ENCODE results near the gene GRPR. TPM values are rescaled to one million over a fixed set of nuclear protein-coding genes. Genes with fewer than 3 reads are reported as not detected.

Gene GRPR
- polyA plus RNA-seq, 1 of the 3 experiments (the other 2 are of a cell fraction) = 1.2 TPM

DNA sequence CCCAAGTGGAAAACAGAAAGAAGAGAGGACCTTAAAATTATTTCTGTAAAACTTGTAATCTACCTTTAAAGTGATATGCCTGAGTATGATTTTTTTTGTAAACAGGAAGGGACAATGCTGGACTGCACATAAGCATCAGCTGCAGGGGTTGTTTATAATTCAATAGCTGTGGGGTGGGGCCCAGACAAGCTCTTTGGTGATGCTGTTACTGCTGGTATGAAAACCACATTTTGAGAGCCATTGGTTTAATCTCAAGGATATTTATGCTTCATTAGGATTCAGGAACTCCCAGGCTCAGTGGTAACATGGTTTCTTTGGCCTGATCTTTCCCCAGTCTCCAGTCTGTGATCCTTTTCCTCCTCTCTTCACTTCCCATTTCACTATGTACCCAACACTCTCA lies 34.3 kb upstream of the GRPR start:
- no peak overlapping the region for H3K27ac ChIP-seq (ENCODE audit: low read depth in 2 of 2, low read length in 1 of 2)
- no peak overlapping the region for H3K9ac ChIP-seq
- H3F3A ChIP-seq (replicated peaks; ENCODE audit: insufficient read depth) = no peaks in the 10 kb centered on the region
- H2AFZ ChIP-seq (ENCODE audit: low read depth) = no peak overlapping the region
- H3K4me1 ChIP-seq (ENCODE audit: control insufficient read depth in 1 of 2, insufficient read depth in 2 of 2, low read depth in 1 of 2, low read length in 1 of 2) = no peaks in the 10 kb centered on the region
- no peak overlapping the region for H3K4me2 ChIP-seq
- H4K20me1 ChIP-seq (ENCODE audit: insufficient read depth) = no peaks in the 10 kb centered on the region
- no peak for DNase-seq
- H3K4me3 ChIP-seq (ENCODE audit: low read depth in 2 of 2, low read length in 1 of 2) = no peak overlapping the region
- no peaks in the 10 kb centered on the region; the same call in 1 of the 2 replicates for H3K27me3 ChIP-seq (ENCODE audit: insufficient read depth)
- TF ChIP-seq ELF1 (IDR thresholded peaks at IDR 0.05) (no peak), GABPA (IDR thresholded peaks at IDR 0.05; ENCODE audit: low read depth) (no peak), POLR2AphosphoS5 (IDR thresholded peaks at IDR 0.05; ENCODE audit: low read depth, low read length) (no peak), RXRA (IDR thresholded peaks at IDR 0.05; ENCODE audit: borderline replicate concordance, low read depth) (no peak), YY1 (IDR thresholded peaks at IDR 0.05; ENCODE audit: low read depth) (no peak), RFX5 (IDR thresholded peaks at IDR 0.05; ENCODE audit: low read length) (no peak), SIN3A (IDR thresholded peaks at IDR 0.05; ENCODE audit: borderline replicate concordance, low read depth, low read length) (no peak), FOXJ3 (CRISPR knock-in tag; IDR thresholded peaks at IDR 0.05) (no peak), CHD2 (IDR thresholded peaks at IDR 0.05; ENCODE audit: low read length, partially characterized antibody) (no peak), RAD21 (IDR thresholded peaks at IDR 0.05; ENCODE audit: low read length) (no peak), SMC3 (IDR thresholded peaks at IDR 0.05; ENCODE audit: low read depth, low read length) (no peak), EP300 (IDR thresholded peaks at IDR 0.05; ENCODE audit: borderline replicate concordance in 1 of 2, low read depth in 1 of 2, low read length in 1 of 2) (no peak), MEF2A (IDR thresholded peaks at IDR 0.05; ENCODE audit: borderline replicate concordance, low read depth) (no peak), TCF12 (IDR thresholded peaks at IDR 0.05) (no peak), MXI1 (IDR thresholded peaks at IDR 0.05; ENCODE audit: low read depth, low read length) (no peak)
- TF ChIP-seq, protein P1, sequence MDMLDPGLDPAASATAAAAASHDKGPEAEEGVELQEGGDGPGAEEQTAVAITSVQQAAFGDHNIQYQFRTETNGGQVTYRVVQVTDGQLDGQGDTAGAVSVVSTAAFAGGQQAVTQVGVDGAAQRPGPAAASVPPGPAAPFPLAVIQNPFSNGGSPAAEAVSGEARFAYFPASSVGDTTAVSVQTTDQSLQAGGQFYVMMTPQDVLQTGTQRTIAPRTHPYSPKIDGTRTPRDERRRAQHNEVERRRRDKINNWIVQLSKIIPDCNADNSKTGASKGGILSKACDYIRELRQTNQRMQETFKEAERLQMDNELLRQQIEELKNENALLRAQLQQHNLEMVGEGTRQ (IDR thresholded peaks at IDR 0.05; ENCODE audit: borderline replicate concordance, low read depth, low read length) = no peak
- TF ChIP-seq, protein P2, sequence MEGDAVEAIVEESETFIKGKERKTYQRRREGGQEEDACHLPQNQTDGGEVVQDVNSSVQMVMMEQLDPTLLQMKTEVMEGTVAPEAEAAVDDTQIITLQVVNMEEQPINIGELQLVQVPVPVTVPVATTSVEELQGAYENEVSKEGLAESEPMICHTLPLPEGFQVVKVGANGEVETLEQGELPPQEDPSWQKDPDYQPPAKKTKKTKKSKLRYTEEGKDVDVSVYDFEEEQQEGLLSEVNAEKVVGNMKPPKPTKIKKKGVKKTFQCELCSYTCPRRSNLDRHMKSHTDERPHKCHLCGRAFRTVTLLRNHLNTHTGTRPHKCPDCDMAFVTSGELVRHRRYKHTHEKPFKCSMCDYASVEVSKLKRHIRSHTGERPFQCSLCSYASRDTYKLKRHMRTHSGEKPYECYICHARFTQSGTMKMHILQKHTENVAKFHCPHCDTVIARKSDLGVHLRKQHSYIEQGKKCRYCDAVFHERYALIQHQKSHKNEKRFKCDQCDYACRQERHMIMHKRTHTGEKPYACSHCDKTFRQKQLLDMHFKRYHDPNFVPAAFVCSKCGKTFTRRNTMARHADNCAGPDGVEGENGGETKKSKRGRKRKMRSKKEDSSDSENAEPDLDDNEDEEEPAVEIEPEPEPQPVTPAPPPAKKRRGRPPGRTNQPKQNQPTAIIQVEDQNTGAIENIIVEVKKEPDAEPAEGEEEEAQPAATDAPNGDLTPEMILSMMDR (IDR thresholded peaks at IDR 0.05) = no peak
- TF ChIP-seq, protein P3, sequence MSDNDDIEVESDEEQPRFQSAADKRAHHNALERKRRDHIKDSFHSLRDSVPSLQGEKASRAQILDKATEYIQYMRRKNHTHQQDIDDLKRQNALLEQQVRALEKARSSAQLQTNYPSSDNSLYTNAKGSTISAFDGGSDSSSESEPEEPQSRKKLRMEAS (IDR thresholded peaks at IDR 0.05; ENCODE audit: low read depth) = no peak
- TF ChIP-seq, protein P4, sequence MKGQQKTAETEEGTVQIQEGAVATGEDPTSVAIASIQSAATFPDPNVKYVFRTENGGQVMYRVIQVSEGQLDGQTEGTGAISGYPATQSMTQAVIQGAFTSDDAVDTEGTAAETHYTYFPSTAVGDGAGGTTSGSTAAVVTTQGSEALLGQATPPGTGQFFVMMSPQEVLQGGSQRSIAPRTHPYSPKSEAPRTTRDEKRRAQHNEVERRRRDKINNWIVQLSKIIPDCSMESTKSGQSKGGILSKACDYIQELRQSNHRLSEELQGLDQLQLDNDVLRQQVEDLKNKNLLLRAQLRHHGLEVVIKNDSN (IDR thresholded peaks at IDR 0.05; ENCODE audit: borderline replicate concordance, low read depth) = no peak
- no peaks in the 10 kb centered on the region for H3K79me2 ChIP-seq (ENCODE audit: insufficient read depth)
- no peaks in the 10 kb centered on the region for H3K36me3 ChIP-seq (replicated peaks in 1 of 2; ENCODE audit: control insufficient read depth in 1 of 2, insufficient read depth in 2 of 2, low read length in 1 of 2)
- ChIA-PET POLR2A (no interaction called here), CTCF (no interaction called here)
- no peaks in the 10 kb centered on the region for H3K9me3 ChIP-seq
- H3K9me2 ChIP-seq = no peaks in the 10 kb centered on the region
